CD4-positive, alpha-beta T cell (primary cell): Measurements from ENCODE around the gene KCNV2. TPM values are rescaled to one million over a fixed set of nuclear protein-coding genes. Genes with fewer than 3 reads are reported as not detected.

Experiments
- ATAC-seq: fragments of 200-7000 bp; cut with Tn5 transposase; one replicate; pipeline ENCODE4 v1.10.0; 2022; ENCODE audit warnings: mild to moderate bottlenecking; ENCODE audit not compliant: poor library complexity
- CTCF ChIA-PET: fragments of 350-600 bp; sonication (Branson Sonifier 250); formaldehyde crosslinking; loops from one replicate; lab custom pipeline; 2021; ENCODE audit warnings: antibody characterized with exemption, inconsistent platforms; lab: Charles Lee
- POLR2A ChIA-PET: fragments of 350-600 bp; sonication (Branson Sonifier 250); formaldehyde crosslinking; loops from one replicate; lab custom pipeline; 2021; ENCODE audit warnings: antibody characterized with exemption, inconsistent platforms; lab: Charles Lee
- DNase-seq, 14 experiments: peaks; one replicate each; pipeline ENCODE4 v3.0.0-alpha.2; 2013 to 2020; ENCODE audit warnings: mixed read lengths in 2 of 14
- H3K27ac ChIP-seq, 2 donors: one replicate each; pipeline versions ENCODE4 v1.5.1 to v1.7.0; 2013; ENCODE audit warnings: low read length in 2 of 2, low read depth in 1 of 2, mild to moderate bottlenecking in 1 of 2
- H3K27me3 ChIP-seq, 2 experiments: 1 replicate in 1 of 2; 2 replicates in 1 of 2; pipeline versions ENCODE4 v1.6.1 to v1.7.0; 2013; ENCODE audit warnings: low read length in 2 of 2, control low read depth in 1 of 2, mild to moderate bottlenecking in 1 of 2, moderate library complexity in 1 of 2; ENCODE audit not compliant: insufficient read depth in 2 of 2, control insufficient read depth in 1 of 2
- H3K36me3 ChIP-seq: one replicate; pipeline ENCODE4 v1.6.1; 2013; ENCODE audit warnings: low read length, control low read depth; ENCODE audit not compliant: insufficient read depth
- H3K4me1 ChIP-seq: one replicate; pipeline ENCODE4 v1.6.1; 2013; ENCODE audit warnings: low read length, control low read depth; ENCODE audit not compliant: insufficient read depth
- H3K4me3 ChIP-seq: one replicate; pipeline ENCODE4 v1.5.1; 2013; ENCODE audit warnings: mild to moderate bottlenecking, low read length, moderate library complexity
- H3K9me3 ChIP-seq, 2 experiments: 1 replicate in 1 of 2; 2 replicates in 1 of 2; pipeline versions ENCODE4 v1.6.1 to v1.7.0; 2013; ENCODE audit warnings: low read length in 2 of 2, mild to moderate bottlenecking in 2 of 2, control low read depth in 1 of 2, moderate library complexity in 1 of 2; ENCODE audit not compliant: control insufficient read depth in 1 of 2, insufficient read depth in 1 of 2
- H3K27ac Mint-ChIP-seq: one replicate; pipeline ENCODE4 v1.8.0; 2020; ENCODE audit warnings: mixed read lengths
- H3K27me3 Mint-ChIP-seq: one replicate; pipeline ENCODE4 v1.8.0; 2021; ENCODE audit warnings: mixed read lengths
- H3K36me3 Mint-ChIP-seq: one replicate; pipeline ENCODE4 v1.8.0; 2021; ENCODE audit warnings: low read depth, mixed read lengths
- H3K4me1 Mint-ChIP-seq: one replicate; pipeline ENCODE4 v1.8.0; 2021; ENCODE audit warnings: low read depth, mixed read lengths
- H3K4me3 Mint-ChIP-seq: one replicate; pipeline ENCODE4 v1.8.0; 2020; ENCODE audit warnings: mild to moderate bottlenecking, mixed read lengths
- H3K9me3 Mint-ChIP-seq: one replicate; pipeline ENCODE4 v1.8.0; 2020; ENCODE audit warnings: mixed read lengths
- CTCF ChIP-seq: fragments of 200-600 bp; IDR thresholded peaks from one replicate; pipeline ENCODE4 v1.8.0; 2022; ENCODE audit warnings: antibody characterized with exemption, mild to moderate bottlenecking
- intact Hi-C, 2 experiments: fragments of 100-400 bp; cut with DNase I in 1 of 2; cut with micrococcal nuclease in 1 of 2; formaldehyde crosslinking; loops; one replicate each; pipeline versions ENCODE4 v1.15.1 to v1.9.0; 2023 to 2025; cut with DNase I, micrococcal nuclease
- total RNA-seq, 174 experiments: library from RNA in 2 of 174; stranded (reverse) in 2 of 174; gene quantifications; one replicate each; pipeline ENCODE4 v1.2.3 and lab custom pipeline; 2021 to 2026

Gene KCNV2
- total RNA-seq, 2 experiments from 2014 or later: not detected

- ATAC-seq: no peak
- Histone ChIP-seq H3K4me1 (no peaks in the 10 kb centered on the region), H3K36me3 (no peaks in the 10 kb centered on the region), H3K27me3 (no peaks in the 10 kb centered on the region), H3K4me3 (no peak overlapping the region), H3K9me3 (no peaks in the 10 kb centered on the region), H3K27ac (no peak overlapping the region)
- Mint-ChIP-seq H3K4me3 (no peak overlapping the region), H3K27me3 (no peaks in the 10 kb centered on the region), H3K27ac (no peak overlapping the region), H3K9me3 (no peaks in the 10 kb centered on the region), H3K4me1 (no peaks in the 10 kb centered on the region), H3K36me3 (no peaks in the 10 kb centered on the region)
- intact Hi-C loops: no loop called here
- POLR2A ChIA-PET: no interaction called here
- no peak for DNase-seq
- CTCF ChIA-PET: no interaction called here
- TF ChIP-seq CTCF: no peak
These were observed 38.3 kb upstream of the KCNV2 start for GRCh38 chr9:2679011-2679410.

GRCh38 chr9:2681981-2682380, 35.3 kb upstream of the KCNV2 start:
- Histone ChIP-seq H3K4me1 (no peaks in the 10 kb centered on the region), H3K4me3 (no peak overlapping the region), H3K36me3 (no peaks in the 10 kb centered on the region), H3K27me3 (no peaks in the 10 kb centered on the region), H3K27ac (no peak overlapping the region), H3K9me3 (no peaks in the 10 kb centered on the region)
- Mint-ChIP-seq H3K36me3 (no peaks in the 10 kb centered on the region), H3K4me3 (no peak overlapping the region), H3K27ac (no peak overlapping the region), H3K4me1 (no peaks in the 10 kb centered on the region), H3K9me3 (no peaks in the 10 kb centered on the region), H3K27me3 (no peaks in the 10 kb centered on the region)
- DNase-seq (no peak), ATAC-seq (no peak)
- intact Hi-C loops: no loop called here
- POLR2A ChIA-PET: no interaction called here
- CTCF ChIA-PET: no interaction called here
- no peak for TF ChIP-seq CTCF

- ATAC-seq (no peak), DNase-seq (no peak)
- Mint-ChIP-seq H3K4me1 (no peaks in the 10 kb centered on the region), H3K4me3 (no peak overlapping the region), H3K27ac (no peak overlapping the region), H3K27me3 (no peaks in the 10 kb centered on the region), H3K36me3 (no peaks in the 10 kb centered on the region), H3K9me3 (no peaks in the 10 kb centered on the region)
- Histone ChIP-seq H3K27ac (no peak overlapping the region), H3K4me1 (no peaks in the 10 kb centered on the region), H3K9me3 (no peaks in the 10 kb centered on the region), H3K4me3 (no peak overlapping the region), H3K36me3 (no peaks in the 10 kb centered on the region), H3K27me3 (no peaks in the 10 kb centered on the region)
- no peak for TF ChIP-seq CTCF
- intact Hi-C loops: no loop called here
- POLR2A ChIA-PET: no interaction called here
- CTCF ChIA-PET: no interaction called here
These were observed 30.4 kb upstream of the KCNV2 start for GRCh38 chr9:2686911-2687310.
